GM10847 (cell line): ENCODE data around the gene FNDC1.

ENCODE experiments used
- POLR2A ChIP-seq: IDR thresholded peaks from 2 replicates; pipeline ENCODE4 v1.6.1; 2011; ENCODE audit not compliant: insufficient read length; ENCODE audit errors: extremely low read depth

Gene FNDC1

DNA sequence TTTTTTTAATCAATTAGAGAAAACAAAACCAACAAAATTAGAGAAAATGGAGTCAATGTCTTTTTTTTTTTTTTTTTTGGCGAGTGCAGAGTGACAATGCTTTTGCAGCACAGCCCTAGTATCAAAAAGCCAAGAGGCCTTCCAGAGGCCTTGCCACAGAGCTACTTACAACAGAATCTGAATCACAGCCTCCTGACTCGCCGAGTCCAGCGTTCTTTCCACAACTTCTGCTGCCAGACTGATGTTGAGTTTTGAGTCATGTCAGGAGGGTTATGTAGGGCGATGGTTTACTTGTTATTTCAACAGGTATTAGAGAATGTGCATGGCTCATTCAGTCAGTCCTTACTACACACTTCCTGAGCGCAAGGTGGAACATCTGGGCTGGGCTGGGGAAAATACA, 88.6 kb downstream of the FNDC1 start:
- TF ChIP-seq POLR2A: no peak

DNA sequence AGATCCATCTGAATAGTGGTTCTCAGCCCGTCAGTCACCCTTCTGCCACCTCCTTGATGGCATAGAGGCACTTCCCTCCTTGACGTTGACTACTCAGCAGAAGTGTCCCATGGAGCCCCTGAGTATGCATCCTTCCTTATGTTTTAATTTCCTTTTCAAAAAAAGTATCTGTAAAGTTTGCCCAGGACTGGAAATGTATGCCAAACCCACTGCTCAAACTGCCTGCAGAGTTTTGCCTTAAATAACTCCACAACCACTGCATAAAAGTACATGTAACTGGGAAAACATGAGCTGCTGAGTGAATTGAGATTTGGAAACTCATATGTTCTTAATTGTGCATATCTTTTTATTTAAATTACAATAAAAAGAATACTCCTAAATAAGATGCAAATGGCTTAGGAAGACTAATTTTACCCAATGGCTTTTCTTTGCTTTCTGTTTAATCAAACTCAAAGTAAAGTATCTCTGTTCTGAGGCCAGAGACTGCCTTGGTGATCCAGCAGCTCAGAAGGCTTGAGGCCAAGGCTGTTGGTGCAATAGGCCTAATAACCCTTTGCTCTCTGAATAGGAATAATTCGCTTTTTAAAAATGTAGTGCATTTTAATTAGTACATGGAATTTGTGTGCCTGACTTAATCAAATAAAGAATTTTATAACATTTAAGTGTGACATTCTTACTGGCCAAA, 90.4 kb downstream of the FNDC1 start:
- TF ChIP-seq POLR2A: no peak

GRCh38 chr6:159260208-159260607, 91.0 kb downstream of the FNDC1 start:
- TF ChIP-seq POLR2A: no peak

DNA sequence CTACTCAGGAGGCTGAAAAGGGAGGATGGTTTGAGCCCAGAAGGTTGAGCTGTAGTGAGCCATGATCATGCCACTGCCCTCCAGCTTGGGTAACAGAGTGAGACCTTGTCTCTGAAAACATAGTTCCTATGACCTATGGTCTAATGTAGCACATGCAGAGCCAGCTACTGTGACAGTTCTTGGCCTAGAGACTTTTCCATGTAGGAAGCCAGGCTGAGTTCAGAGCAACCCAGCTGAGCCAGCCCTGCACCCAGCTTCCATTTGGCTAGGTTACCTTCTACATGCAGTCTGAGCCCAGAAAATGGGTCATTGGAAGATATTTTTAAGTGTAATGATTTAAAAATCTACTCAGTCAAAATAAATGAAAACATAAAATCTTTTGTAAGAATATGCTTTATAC, 92.8 kb downstream of the FNDC1 start:
- TF ChIP-seq POLR2A: no peak

DNA sequence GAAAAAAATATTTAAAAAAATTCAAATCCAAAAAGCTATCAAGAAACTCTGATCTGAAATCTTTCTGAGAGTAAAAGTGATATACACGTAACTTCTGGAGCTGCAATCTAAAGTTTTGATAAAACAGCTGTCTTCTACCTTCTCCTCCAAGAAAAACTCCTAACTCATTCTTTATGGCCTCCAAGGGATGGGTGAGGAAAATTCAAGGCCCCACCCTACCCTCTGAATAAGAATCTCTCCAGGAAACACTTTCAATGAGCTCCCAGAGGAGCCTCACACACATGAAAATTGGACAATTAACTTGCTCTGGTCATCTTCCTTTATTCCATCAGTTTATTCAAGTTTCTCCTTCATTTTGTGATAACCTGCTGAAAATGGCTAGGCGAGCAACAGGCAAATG, 93.4 kb downstream of the FNDC1 start:
- TF ChIP-seq POLR2A: no peak

GRCh38 chr6:159267165-159267564, 98.0 kb downstream of the FNDC1 start:
- no peak for TF ChIP-seq POLR2A

- no peak for TF ChIP-seq POLR2A
Observed at GRCh38 chr6:159268511-159268910, 99.3 kb downstream of the FNDC1 start.

DNA sequence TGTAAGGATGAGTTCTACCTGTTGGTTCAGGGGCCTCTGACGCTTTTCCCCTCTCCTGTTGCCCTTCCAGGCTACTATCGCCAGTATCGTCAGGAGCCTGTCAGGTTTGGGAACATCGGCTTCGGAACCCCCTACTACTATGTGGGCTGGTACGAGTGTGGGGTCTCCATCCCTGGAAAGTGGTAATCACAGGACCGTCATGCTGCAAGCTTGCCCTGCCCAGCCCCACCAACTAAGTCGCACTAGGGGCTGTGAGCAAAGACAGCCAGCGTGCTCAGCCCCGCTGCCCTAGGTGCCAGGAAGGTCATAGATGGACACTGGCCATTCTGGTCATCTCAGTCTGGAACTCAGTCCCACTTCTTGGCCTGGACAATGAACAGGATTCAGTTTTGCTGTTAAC, 102.1 kb downstream of the FNDC1 start:
- TF ChIP-seq POLR2A: no peak

DNA sequence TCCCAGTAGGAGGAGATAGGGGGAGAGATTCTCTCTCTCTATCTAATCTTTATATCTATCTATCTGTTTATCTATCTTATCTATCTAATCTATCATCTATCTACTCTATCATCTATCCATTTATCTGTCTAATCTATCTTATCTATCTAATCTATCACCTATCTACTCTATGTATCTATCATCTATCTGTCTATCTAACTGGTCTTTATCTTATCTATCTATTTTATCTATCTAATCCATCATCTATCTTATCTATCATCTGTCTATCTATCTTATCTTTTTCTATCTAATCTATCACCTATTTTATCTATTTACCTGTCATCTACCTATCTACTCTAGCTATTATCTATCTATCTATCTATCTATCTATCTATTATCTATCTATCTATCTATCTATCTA, 109.4 kb downstream of the FNDC1 start:
- no peak for TF ChIP-seq POLR2A

DNA sequence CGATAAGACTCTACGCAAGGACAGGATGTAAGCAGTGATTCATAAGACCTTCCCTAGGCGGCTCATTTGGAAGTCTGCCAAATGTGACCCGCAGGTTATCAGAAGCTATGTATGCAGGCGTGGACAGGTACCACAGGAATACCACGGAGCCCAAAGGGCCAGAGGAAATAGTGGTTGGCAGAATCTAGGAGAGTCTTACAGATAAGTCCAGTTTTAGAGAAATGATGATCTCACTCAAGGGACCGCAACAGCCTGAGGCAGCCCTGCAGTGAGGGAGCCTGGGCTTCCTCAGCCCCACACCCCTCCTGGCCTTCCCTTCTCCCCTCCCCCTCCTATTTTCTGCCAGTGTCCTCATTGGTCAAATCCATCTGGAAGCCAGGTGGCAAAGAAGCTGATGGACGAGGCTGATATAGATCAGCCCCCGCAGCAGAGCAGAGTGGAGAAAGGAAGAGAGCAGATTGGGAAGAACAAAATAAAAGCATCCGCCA, 110.6 kb downstream of the FNDC1 start:
- no peak for TF ChIP-seq POLR2A

- TF ChIP-seq POLR2A: no peak
Observed at GRCh38 chr6:159282421-159282820, 113.2 kb downstream of the FNDC1 start.

- no peak for TF ChIP-seq POLR2A
Observed at GRCh38 chr6:159298840-159299239, 129.6 kb downstream of the FNDC1 start.

GRCh38 chr6:159299566-159299965, 130.4 kb downstream of the FNDC1 start:
- TF ChIP-seq POLR2A: no peak

DNA sequence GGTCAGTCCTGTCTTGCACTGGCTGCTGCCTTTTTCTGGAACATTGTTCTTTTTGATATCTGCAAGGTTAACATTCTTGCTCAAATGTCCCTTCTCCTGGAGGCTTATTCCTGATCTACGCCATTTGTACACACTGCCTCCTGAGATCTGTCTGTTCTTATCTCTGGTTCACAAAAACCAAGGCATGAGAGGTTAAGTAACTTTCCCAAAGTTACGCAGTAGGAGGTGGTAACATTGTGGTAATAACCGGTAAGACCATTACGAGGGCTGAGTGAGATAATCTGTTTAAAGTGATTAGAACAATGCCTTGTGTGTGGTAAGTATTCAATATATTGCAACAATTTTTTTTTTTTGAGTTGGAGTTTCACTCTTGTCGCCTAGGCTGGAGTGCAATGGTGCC, 132.1 kb downstream of the FNDC1 start:
- TF ChIP-seq POLR2A: no peak

DNA sequence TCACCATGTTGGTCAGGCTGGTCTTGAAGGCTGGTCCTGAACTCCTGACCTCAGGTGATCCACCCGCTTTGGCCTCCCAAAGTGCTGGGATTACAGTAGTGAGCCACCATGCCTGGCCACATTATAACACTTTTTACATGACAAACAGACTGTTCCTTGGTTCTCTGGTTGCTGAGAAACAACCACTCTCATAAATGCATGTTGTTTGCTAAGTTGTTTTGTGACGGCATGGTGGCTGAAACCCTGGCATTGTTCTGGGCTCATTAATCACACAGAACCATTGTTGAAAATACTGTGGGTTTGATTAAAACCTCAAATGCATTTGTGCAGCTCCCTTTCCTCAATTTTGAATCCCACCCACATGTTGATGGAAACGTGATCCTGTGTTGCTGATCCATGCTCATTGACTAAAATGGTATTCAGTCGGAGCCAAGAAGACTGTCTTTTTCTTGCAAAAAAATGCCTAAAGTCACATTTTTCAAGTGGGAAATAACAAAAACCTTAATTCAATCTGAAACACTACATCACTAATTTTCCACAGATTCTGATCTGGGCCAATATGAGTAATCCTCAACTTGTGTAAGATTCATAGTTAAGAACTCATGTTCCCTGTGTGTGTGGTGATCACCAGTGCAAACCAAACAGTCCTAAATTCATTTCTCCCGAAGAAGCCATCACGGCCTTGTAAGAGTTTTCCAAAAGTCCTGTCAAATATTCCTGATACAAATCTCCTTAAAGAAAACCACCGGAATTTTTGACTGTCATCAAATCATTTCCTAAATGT, 132.8 kb downstream of the FNDC1 start:
- TF ChIP-seq POLR2A: no peak

DNA sequence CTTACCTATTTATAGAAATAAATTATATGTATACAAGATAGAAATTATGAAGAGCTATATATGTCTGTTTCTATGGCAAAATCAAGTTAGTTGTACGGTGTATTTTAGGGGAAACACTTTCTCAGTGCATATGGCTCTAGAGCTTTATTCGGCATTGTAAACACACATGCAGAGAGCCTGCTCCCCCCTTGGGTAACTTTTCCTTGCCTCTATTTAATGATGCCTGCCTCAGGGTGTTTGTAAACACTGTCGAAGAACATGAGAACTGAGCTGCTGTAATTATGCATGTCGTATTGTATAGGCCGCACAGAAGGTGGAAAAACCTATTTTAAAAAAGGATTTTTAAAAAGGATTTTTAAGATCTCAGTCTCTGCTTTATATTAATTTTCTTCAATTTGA, 133.4 kb downstream of the FNDC1 start:
- no peak for TF ChIP-seq POLR2A
